SH-SY5Y (cell line): ENCODE measurements around the gene MOB2.

ENCODE experiments used
- GATA2 ChIP-seq: IDR thresholded peaks from 2 replicates; pipeline ENCODE4 v1.6.1; 2011; ENCODE audit warnings: mild to moderate bottlenecking, low read depth, low read length
- GATA3 ChIP-seq: IDR thresholded peaks from 2 replicates; pipeline ENCODE4 v1.6.1; 2011; ENCODE audit warnings: low read depth, mild to moderate bottlenecking, low read length, moderate library complexity

DNA sequence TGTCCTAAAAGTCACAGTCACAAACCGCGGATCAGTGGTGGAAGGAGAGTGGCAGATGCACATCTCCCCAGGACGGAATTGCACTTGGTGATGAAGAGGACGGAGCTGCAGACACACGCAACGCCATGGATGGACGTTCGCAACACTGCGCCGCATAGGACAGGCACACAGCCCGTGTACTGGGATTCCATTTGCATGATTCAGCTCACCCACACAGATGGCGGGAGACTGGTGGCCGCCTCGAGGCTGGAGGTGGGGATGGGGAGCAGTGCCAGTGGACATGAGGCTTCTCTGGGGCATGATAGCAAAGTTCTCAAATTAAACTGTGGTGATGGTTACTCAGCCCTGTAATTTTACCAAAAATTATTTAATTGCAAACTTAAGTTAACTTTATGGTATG is 48.1 kb upstream of the MOB2 start:
- no peak for TF ChIP-seq GATA2
- TF ChIP-seq GATA3 = no peak
